GM19238 (cell line): ENCODE measurements around the gene BIRC7.
"Not testable (repeated sequence)": the region's sequence is repeated elsewhere in the genome, so short reads cannot be mapped to it uniquely, and the experiment has no call there.

Source experiments
- DNase-seq: peaks from one replicate; pipeline ENCODE4 v3.0.0; 2011; ENCODE audit warnings: low spot score; ENCODE audit not compliant: insufficient read length

Gene BIRC7

GRCh38 chr20:63246490-63247288 is 11.0 kb downstream of the BIRC7 start:
- no peak for DNase-seq

- no peak for DNase-seq
These were observed 12.0 kb downstream of the BIRC7 start for GRCh38 chr20:63247671-63248228.

- DNase-seq, result no peak
These were observed 13.3 kb downstream of the BIRC7 start for GRCh38 chr20:63248835-63249591.

- no peak for DNase-seq
These were observed 14.2 kb downstream of the BIRC7 start for GRCh38 chr20:63249891-63250290.

GRCh38 chr20:63251350-63251749 is 15.6 kb downstream of the BIRC7 start:
- not testable (repeated sequence) for DNase-seq

- DNase-seq, result no peak
These were observed 16.6 kb downstream of the BIRC7 start for GRCh38 chr20:63252284-63252711.

GRCh38 chr20:63253065-63253437 is 17.3 kb downstream of the BIRC7 start:
- no peak for DNase-seq

GRCh38 chr20:63253438-63254231 is 17.9 kb downstream of the BIRC7 start:
- no peak for DNase-seq

GRCh38 chr20:63254232-63254605 is 18.5 kb downstream of the BIRC7 start, which contains the start of gene NKAIN4:
Gene NKAIN4, minus strand, starts transcription at chr20:63254463. Its CDS starts 13 bp downstream, at chr20:63254450.
- DNase-seq, result no peak

- DNase-seq, result no peak
These were observed 19.1 kb downstream of the BIRC7 start for GRCh38 chr20:63254606-63255384.

GRCh38 chr20:63255931-63256704 is 20.4 kb downstream of the BIRC7 start:
- no peak for DNase-seq

- no peak for DNase-seq
These were observed 21.2 kb downstream of the BIRC7 start for GRCh38 chr20:63256954-63257353.

GRCh38 chr20:63257629-63258028 is 21.9 kb downstream of the BIRC7 start:
- no peak for DNase-seq

GRCh38 chr20:63258781-63259180 is 23.1 kb downstream of the BIRC7 start:
- no peak for DNase-seq

- DNase-seq, result no peak
These were observed 24.2 kb downstream of the BIRC7 start for GRCh38 chr20:63259734-63260460.

- no peak for DNase-seq
These were observed 24.8 kb downstream of the BIRC7 start for GRCh38 chr20:63260521-63260920.

- DNase-seq, result no peak
These were observed 25.5 kb downstream of the BIRC7 start for GRCh38 chr20:63261060-63261794.

- DNase-seq, result no peak
These were observed 26.3 kb downstream of the BIRC7 start for GRCh38 chr20:63261795-63262528.
